Smooth muscle cell (in vitro differentiated cells): ENCODE measurements around the gene CCDC149. TPM values are rescaled to one million over a fixed set of nuclear protein-coding genes. Genes with fewer than 3 reads are reported as not detected.
"Not testable (repeated sequence)": the region's sequence is repeated elsewhere in the genome, so short reads cannot be mapped to it uniquely, and the experiment has no call there.

Experiments used
- DNase-seq: peaks from one replicate; lab custom pipeline; 2025; ENCODE audit not compliant: unreplicated experiment; lab: John Stamatoyannopoulos, UW
- H2AFZ ChIP-seq: fragments of 200-600 bp; sonication (generic); 2 replicates; pipeline ENCODE4 v1.6.0; 2016; ENCODE audit warnings: antibody characterized with exemption, low read depth, mild to moderate bottlenecking
- H3F3A ChIP-seq: fragments of 200-600 bp; sonication (generic); 2 replicates; pipeline ENCODE4 v1.6.0; 2017; ENCODE audit warnings: antibody characterized with exemption, low read depth
- H3K27ac ChIP-seq: fragments of 200-600 bp; sonication (generic); 2 replicates; pipeline ENCODE4 v1.5.1; 2016; ENCODE audit warnings: low read depth, mild to moderate bottlenecking
- H3K27me3 ChIP-seq: fragments of 200-600 bp; sonication (generic); 2 replicates; pipeline ENCODE4 v1.6.1; 2016; ENCODE audit warnings: low read depth, mild to moderate bottlenecking
- H3K36me3 ChIP-seq: fragments of 200-600 bp; sonication (generic); 2 replicates; pipeline ENCODE4 v1.5.1; 2016; ENCODE audit warnings: low read depth
- H3K4me1 ChIP-seq: fragments of 200-600 bp; sonication (generic); 2 replicates; pipeline ENCODE4 v1.5.1; 2016; ENCODE audit warnings: low read depth
- H3K4me2 ChIP-seq: fragments of 200-600 bp; sonication (generic); 2 replicates; pipeline ENCODE4 v1.6.0; 2016; ENCODE audit warnings: mild to moderate bottlenecking
- H3K4me3 ChIP-seq: fragments of 200-600 bp; sonication (generic); 2 replicates; pipeline ENCODE4 v1.5.1; 2016; ENCODE audit warnings: mild to moderate bottlenecking
- H3K79me2 ChIP-seq: fragments of 200-600 bp; sonication (generic); 2 replicates; pipeline ENCODE4 v1.6.0; 2016; ENCODE audit warnings: low read depth, mild to moderate bottlenecking
- H3K9ac ChIP-seq: fragments of 200-600 bp; sonication (generic); 2 replicates; pipeline ENCODE4 v1.6.0; 2016; ENCODE audit warnings: low read depth
- H3K9me3 ChIP-seq: fragments of 200-600 bp; sonication (generic); replicated peaks from 2 replicates; pipeline ENCODE4 v1.5.1; 2016; ENCODE audit warnings: low read depth
- H4K20me1 ChIP-seq: fragments of 200-600 bp; sonication (generic); 2 replicates; pipeline ENCODE4 v1.6.0; 2016; ENCODE audit warnings: low read depth
- WGBS: methylation state at CpG from one replicate; pipeline ENCODE4 v1.1.7; 2016; ENCODE audit warnings: low lambda C conversion rate; 5-methylcytosine and 5-hydroxymethylcytosine counted together
- polyA plus RNA-seq: library from polyadenylated mRNA; unstranded; fragments of >200 nt; fragmentation: Nextera tagmentation; extraction: Ambion mirVana; gene quantifications from 2 replicates; pipeline ENCODE4 v1.2.1, GENCODE V29; 2016
- total RNA-seq: library from RNA; depleted of rRNA; stranded (reverse); fragments of >200 nt; gene quantifications from 2 replicates; pipeline ENCODE4 v1.2.3, GENCODE V29; 2014
- TF ChIP-seq, protein P1 (sequence below): fragments of 200-600 bp; sonication (generic); IDR thresholded peaks from 2 replicates; pipeline ENCODE4 v1.5.1; 2017; ENCODE audit warnings: borderline replicate concordance, mild to moderate bottlenecking, antibody characterized with exemption; ENCODE audit not compliant: insufficient read depth, poor library complexity, severe bottlenecking

CCDC149 gene
- total and polyA plus RNA-seq, 2 experiments from 2014 or later: 5.5 to 10.7 TPM

GRCh38 chr4:24914460-24914859 is 1.6 kb upstream of the CCDC149 start:
- Histone ChIP-seq H3K4me1 (peaks cover 6% of the 10 kb centered on the region), H3K4me2 (no peak overlapping the region), H4K20me1 (no peaks in the 10 kb centered on the region), H3K36me3 (no peaks in the 10 kb centered on the region), H2AFZ (no peak overlapping the region), H3K79me2 (no peaks in the 10 kb centered on the region), H3K27me3 (no peaks in the 10 kb centered on the region), H3K27ac (no peak overlapping the region), H3F3A (no peaks in the 10 kb centered on the region), H3K4me3 (no peak overlapping the region), H3K9me3 (no peaks in the 10 kb centered on the region), H3K9ac (no peak overlapping the region)
- TF ChIP-seq, protein P1, sequence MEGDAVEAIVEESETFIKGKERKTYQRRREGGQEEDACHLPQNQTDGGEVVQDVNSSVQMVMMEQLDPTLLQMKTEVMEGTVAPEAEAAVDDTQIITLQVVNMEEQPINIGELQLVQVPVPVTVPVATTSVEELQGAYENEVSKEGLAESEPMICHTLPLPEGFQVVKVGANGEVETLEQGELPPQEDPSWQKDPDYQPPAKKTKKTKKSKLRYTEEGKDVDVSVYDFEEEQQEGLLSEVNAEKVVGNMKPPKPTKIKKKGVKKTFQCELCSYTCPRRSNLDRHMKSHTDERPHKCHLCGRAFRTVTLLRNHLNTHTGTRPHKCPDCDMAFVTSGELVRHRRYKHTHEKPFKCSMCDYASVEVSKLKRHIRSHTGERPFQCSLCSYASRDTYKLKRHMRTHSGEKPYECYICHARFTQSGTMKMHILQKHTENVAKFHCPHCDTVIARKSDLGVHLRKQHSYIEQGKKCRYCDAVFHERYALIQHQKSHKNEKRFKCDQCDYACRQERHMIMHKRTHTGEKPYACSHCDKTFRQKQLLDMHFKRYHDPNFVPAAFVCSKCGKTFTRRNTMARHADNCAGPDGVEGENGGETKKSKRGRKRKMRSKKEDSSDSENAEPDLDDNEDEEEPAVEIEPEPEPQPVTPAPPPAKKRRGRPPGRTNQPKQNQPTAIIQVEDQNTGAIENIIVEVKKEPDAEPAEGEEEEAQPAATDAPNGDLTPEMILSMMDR: no peak
- 86% methylated on average over 6 of the region's 6 CpGs for WGBS
- no peak for DNase-seq

DNA sequence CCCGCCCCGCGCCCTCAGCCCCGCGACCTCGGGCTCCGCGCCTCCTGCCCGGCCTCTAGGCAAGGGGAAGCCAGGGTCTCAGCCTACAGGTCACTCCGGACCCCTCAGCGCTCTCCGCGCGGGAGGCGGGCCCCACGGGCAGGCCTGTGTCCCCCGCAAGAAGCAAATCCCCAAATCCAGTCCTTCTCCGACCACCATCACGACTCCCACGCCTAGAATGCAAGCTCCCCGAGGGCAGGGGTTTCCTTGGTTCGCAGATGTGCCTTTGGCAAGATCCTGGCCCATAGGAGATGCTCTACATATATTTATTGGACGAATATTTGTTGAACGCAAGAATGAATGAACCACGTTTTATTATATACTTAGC is 260 bp upstream of the CCDC149 start:
- Histone ChIP-seq H3K9me3 (no peaks in the 10 kb centered on the region), H3K36me3 (no peaks in the 10 kb centered on the region), H3K27ac (peak overlapping the region; percentile 47), H3K4me1 (peaks cover 6% of the 10 kb centered on the region), H3F3A (no peaks in the 10 kb centered on the region), H2AFZ (peak overlapping the region; percentile 100), H3K4me2 (peak overlapping the region; percentile 88), H3K4me3 (peak overlapping the region; percentile 65), H3K79me2 (no peaks in the 10 kb centered on the region), H3K9ac (peak overlapping the region; percentile 73), H4K20me1 (no peaks in the 10 kb centered on the region), H3K27me3 (no peaks in the 10 kb centered on the region)
- no peak for DNase-seq
- 43% methylated on average over 13 of the region's 25 CpGs for WGBS
- TF ChIP-seq, protein P1: no peak

DNA sequence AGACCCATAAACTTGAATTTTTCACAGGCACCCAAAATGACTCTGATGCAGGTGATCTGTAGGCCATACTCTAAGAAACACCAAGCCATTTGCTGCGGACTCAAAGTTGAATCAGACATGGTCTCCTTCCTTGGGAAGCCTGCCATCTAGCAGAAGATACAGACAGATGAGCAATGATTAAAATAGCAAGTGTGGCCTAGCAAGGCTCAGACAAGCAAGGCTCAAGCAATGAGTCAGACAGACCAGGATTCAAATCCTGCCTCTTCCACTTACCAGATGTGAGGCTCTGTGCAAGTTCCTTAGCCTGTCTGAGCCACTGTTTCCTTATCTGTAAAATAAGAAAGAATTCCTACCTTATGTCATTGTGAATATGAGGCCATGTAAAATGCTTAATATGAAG is 2.3 kb downstream of the CCDC149 start:
- H3K9me3 ChIP-seq: no peaks in the 10 kb centered on the region
- H4K20me1 ChIP-seq: no peaks in the 10 kb centered on the region
- no peak overlapping the region for H2AFZ ChIP-seq
- H3K4me1 ChIP-seq: peaks cover 6% of the 10 kb centered on the region
- no peaks in the 10 kb centered on the region for H3K27me3 ChIP-seq
- H3K4me2 ChIP-seq: no peak overlapping the region
- H3F3A ChIP-seq: no peaks in the 10 kb centered on the region
- H3K4me3 ChIP-seq: no peak overlapping the region
- TF ChIP-seq, protein P1: no peak
- DNase-seq: no peak
- no peaks in the 10 kb centered on the region for H3K79me2 ChIP-seq
- WGBS: 89% methylated on average over 1 of the region's 1 CpG
- no peaks in the 10 kb centered on the region for H3K36me3 ChIP-seq
- no peak overlapping the region for H3K9ac ChIP-seq
- no peak overlapping the region for H3K27ac ChIP-seq

DNA sequence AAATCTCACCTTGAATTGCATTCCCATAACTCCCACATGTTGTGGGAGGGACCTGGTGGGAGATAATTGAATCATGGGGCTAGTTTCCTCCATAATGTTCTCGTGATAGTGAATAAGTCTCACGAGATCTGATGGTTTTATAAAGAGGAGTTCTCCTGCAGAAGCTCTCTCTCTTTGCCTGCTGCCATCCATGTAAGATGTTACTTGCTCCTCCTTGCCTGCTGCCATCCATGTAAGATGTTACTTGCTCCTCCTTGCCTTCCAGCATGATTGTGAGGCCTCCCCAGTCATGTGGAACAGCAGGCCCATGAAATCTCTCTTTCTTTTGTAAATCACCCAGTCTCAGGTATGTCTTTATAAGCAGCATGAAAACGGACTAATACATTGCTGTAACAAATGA is 3.2 kb downstream of the CCDC149 start:
- H2AFZ ChIP-seq, H3K4me2 ChIP-seq, H3K27me3 ChIP-seq, H3K36me3 ChIP-seq, DNase-seq, H4K20me1 ChIP-seq, H3F3A ChIP-seq, H3K4me1 ChIP-seq, H3K79me2 ChIP-seq, H3K9ac ChIP-seq, H3K27ac ChIP-seq, H3K9me3 ChIP-seq, H3K4me3 ChIP-seq: not testable (repeated sequence)
- WGBS: 97% methylated on average over 3 of the region's 3 CpGs
